PC-3 (cell line): ENCODE measurements around the gene LRPAP1. TPM values are rescaled to one million over a fixed set of nuclear protein-coding genes. Genes with fewer than 3 reads are reported as not detected.

Source experiments
- ATAC-seq: fragments of 200-7000 bp; cut with Tn5 transposase; 2 replicates; pipeline ENCODE4 v1.9.1; 2020; ENCODE audit warnings: mild to moderate bottlenecking, moderate library complexity
- BruUV-seq: library from RNA; stranded (reverse); fragments of 400-500 nt; replicated peaks from 2 replicates; lab custom pipeline; 2021; lab: Mats Ljungman, UMichigan
- CTCF ChIA-PET: fragments of 300-600 bp; sonication (Branson Sonifier 250); formaldehyde crosslinking; loops from one replicate; lab custom pipeline; 2022; ENCODE audit warnings: antibody characterized with exemption; lab: Charles Lee
- POLR2A ChIA-PET: fragments of 300-600 bp; sonication (Branson Sonifier 250); formaldehyde crosslinking; loops from one replicate; lab custom pipeline; 2022; ENCODE audit warnings: antibody characterized with exemption; ENCODE audit not compliant: unreplicated experiment; lab: Charles Lee
- DNase-seq: peaks from one replicate; pipeline ENCODE4 v3.0.0-alpha.2; 2015
- H2AFZ ChIP-seq: fragments of 300-600 bp; sonication (generic); 2 replicates; pipeline ENCODE4 v1.6.0; 2016; ENCODE audit warnings: antibody characterized with exemption, low read length
- H3F3A ChIP-seq: fragments of 300-600 bp; sonication (generic); one replicate; pipeline ENCODE4 v1.6.0; 2017; ENCODE audit warnings: antibody characterized with exemption, low read length, control low read depth, mild to moderate bottlenecking; ENCODE audit not compliant: unreplicated experiment
- H3K27ac ChIP-seq: fragments of 300-600 bp; sonication (generic); 2 replicates; pipeline ENCODE4 v1.5.1; 2016; ENCODE audit warnings: mild to moderate bottlenecking, low read length
- H3K27me3 ChIP-seq: fragments of 300-600 bp; sonication (generic); 2 replicates; pipeline ENCODE4 v1.6.1; 2016; ENCODE audit warnings: low read length, mixed read lengths
- H3K36me3 ChIP-seq: fragments of 300-600 bp; sonication (generic); 2 replicates; pipeline ENCODE4 v1.6.1; 2016; ENCODE audit warnings: low read depth, mixed run types, low read length, mixed read lengths
- H3K4me1 ChIP-seq: fragments of 300-600 bp; sonication (generic); 2 replicates; pipeline ENCODE4 v1.5.1; 2016; ENCODE audit warnings: low read length; ENCODE audit not compliant: insufficient read depth
- H3K4me2 ChIP-seq: fragments of 300-600 bp; sonication (generic); 2 replicates; pipeline ENCODE4 v1.6.0; 2016; ENCODE audit warnings: low read length
- H3K4me3 ChIP-seq: fragments of 300-600 bp; sonication (generic); 2 replicates; pipeline ENCODE4 v1.5.1; 2016; ENCODE audit warnings: mild to moderate bottlenecking, low read length, mixed read lengths
- H3K79me2 ChIP-seq: fragments of 300-600 bp; sonication (generic); 2 replicates; pipeline ENCODE4 v1.6.1; 2017; ENCODE audit warnings: low read length, mixed read lengths
- H3K9ac ChIP-seq: fragments of 300-600 bp; sonication (generic); 2 replicates; pipeline ENCODE4 v1.6.0; 2016; ENCODE audit warnings: mild to moderate bottlenecking, low read length
- H3K9me2 ChIP-seq: fragments of 300-600 bp; sonication (generic); replicated peaks from 2 replicates; pipeline ENCODE4 v1.6.1; 2016; ENCODE audit warnings: mixed run types, low read length, mixed read lengths
- H3K9me3 ChIP-seq: fragments of 300-600 bp; sonication (generic); 2 replicates; pipeline ENCODE4 v1.6.1; 2016; ENCODE audit warnings: low read length, mixed read lengths
- H4K20me1 ChIP-seq: fragments of 300-600 bp; sonication (generic); 2 replicates; pipeline ENCODE4 v1.6.1; 2016; ENCODE audit warnings: low read length, mixed read lengths
- CTCF ChIP-seq: fragments of 300-600 bp; sonication (generic); conservative IDR thresholded peaks from 2 replicates; pipeline ENCODE4 v1.5.1; 2017; ENCODE audit warnings: antibody characterized with exemption, low read depth, mild to moderate bottlenecking, low read length
- EZH2 ChIP-seq: fragments of 300-600 bp; sonication (generic); IDR thresholded peaks from one replicate; pipeline ENCODE4 v1.6.1; 2017; ENCODE audit warnings: antibody characterized with exemption, mild to moderate bottlenecking, low read length; ENCODE audit not compliant: unreplicated experiment
- EZH2phosphoT487 ChIP-seq: fragments of 300-600 bp; sonication (generic); IDR thresholded peaks from 2 replicates; pipeline ENCODE4 v1.6.1; 2018; ENCODE audit warnings: mild to moderate bottlenecking, antibody characterized with exemption, low read length, borderline replicate concordance
- intact Hi-C: fragments of 100-400 bp; cut with micrococcal nuclease; formaldehyde crosslinking; loops from 2 replicates; pipeline ENCODE4 v1.9.0; 2023
- total RNA-seq: library from RNA; depleted of rRNA; stranded (reverse); fragments of >200 nt; gene quantifications from 2 replicates; pipeline ENCODE4 v1.2.3, GENCODE V29; 2014

Gene LRPAP1
- total RNA-seq, 1 experiment from 2014 or later, result 133 TPM

GRCh38 chr4:3498407-3498806, 33.8 kb downstream of the LRPAP1 start:
- DNase-seq (no peak), ATAC-seq (no peak)
- no peak overlapping the region for H3K4me3 ChIP-seq
- H3K9ac ChIP-seq, result no peak overlapping the region
- H2AFZ ChIP-seq, result no peak overlapping the region
- no peaks in the 10 kb centered on the region for H3K4me1 ChIP-seq
- H3K27me3 ChIP-seq, result no peaks in the 10 kb centered on the region
- no peak overlapping the region for H3K27ac ChIP-seq
- no peaks in the 10 kb centered on the region for H3K79me2 ChIP-seq
- POLR2A ChIA-PET, result no interaction called here
- TF ChIP-seq CTCF, result no peak
- TF ChIP-seq EZH2phosphoT487, result no peak
- TF ChIP-seq EZH2, result no peak
- no peaks in the 10 kb centered on the region for H4K20me1 ChIP-seq
- intact Hi-C loops, result no loop called here
- H3K9me2 ChIP-seq, result no peaks in the 10 kb centered on the region
- CTCF ChIA-PET, result no interaction called here
- no peaks in the 10 kb centered on the region for H3K9me3 ChIP-seq
- no peaks in the 10 kb centered on the region for H3F3A ChIP-seq
- BruUV-seq, result no TSS peak
- no peaks in the 10 kb centered on the region for H3K36me3 ChIP-seq
- no peak overlapping the region for H3K4me2 ChIP-seq

GRCh38 chr4:3497523-3498389, 34.5 kb downstream of the LRPAP1 start:
- no TSS peak for BruUV-seq
- ATAC-seq, result no peak
- H3K9ac ChIP-seq, result no peak overlapping the region
- no peak overlapping the region for H2AFZ ChIP-seq
- ChIA-PET POLR2A (no interaction called here), CTCF (no interaction called here)
- H3K4me2 ChIP-seq, result no peak overlapping the region
- no peak for TF ChIP-seq CTCF
- TF ChIP-seq EZH2phosphoT487, result no peak
- no peak for TF ChIP-seq EZH2
- H3K36me3 ChIP-seq, result no peaks in the 10 kb centered on the region
- H3K9me3 ChIP-seq, result no peaks in the 10 kb centered on the region
- DNase-seq, result no peak
- no peaks in the 10 kb centered on the region for H3K4me1 ChIP-seq
- H3K27me3 ChIP-seq, result no peaks in the 10 kb centered on the region
- H4K20me1 ChIP-seq, result no peaks in the 10 kb centered on the region
- no peaks in the 10 kb centered on the region for H3K9me2 ChIP-seq
- H3K79me2 ChIP-seq, result no peaks in the 10 kb centered on the region
- H3K27ac ChIP-seq, result no peak overlapping the region
- intact Hi-C loops, result no loop called here
- no peak overlapping the region for H3K4me3 ChIP-seq
- no peaks in the 10 kb centered on the region for H3F3A ChIP-seq

GRCh38 chr4:3497095-3497494, 35.1 kb downstream of the LRPAP1 start:
- H3K79me2 ChIP-seq, result no peaks in the 10 kb centered on the region
- no peak overlapping the region for H3K4me3 ChIP-seq
- no peak overlapping the region for H3K27ac ChIP-seq
- no peak for TF ChIP-seq CTCF
- no peak for TF ChIP-seq EZH2phosphoT487
- TF ChIP-seq EZH2, result no peak
- H3K4me1 ChIP-seq, result no peaks in the 10 kb centered on the region
- intact Hi-C loops, result no loop called here
- H3K9me3 ChIP-seq, result no peaks in the 10 kb centered on the region
- H4K20me1 ChIP-seq, result no peaks in the 10 kb centered on the region
- H3K27me3 ChIP-seq, result no peaks in the 10 kb centered on the region
- no peaks in the 10 kb centered on the region for H3F3A ChIP-seq
- no peak for ATAC-seq
- CTCF ChIA-PET, result no interaction called here
- H3K9ac ChIP-seq, result no peak overlapping the region
- H3K9me2 ChIP-seq, result no peaks in the 10 kb centered on the region
- POLR2A ChIA-PET, result no interaction called here
- H3K36me3 ChIP-seq, result no peaks in the 10 kb centered on the region
- DNase-seq, result no peak
- no peak overlapping the region for H2AFZ ChIP-seq
- no peak overlapping the region for H3K4me2 ChIP-seq
- no TSS peak for BruUV-seq
